PC-9 (cell line): ENCODE measurements around the gene ORAI3. TPM values are rescaled to one million over a fixed set of nuclear protein-coding genes. Genes with fewer than 3 reads are reported as not detected.

ENCODE experiments used
- BruUV-seq: library from RNA; stranded (reverse); fragments of 400-500 nt; replicated peaks from 2 replicates; lab custom pipeline; 2021; lab: Mats Ljungman, UMichigan
- CTCF ChIA-PET: fragments of 300-600 bp; sonication (Branson Sonifier 250); formaldehyde crosslinking; loops from one replicate; lab custom pipeline; 2022; ENCODE audit warnings: antibody characterized with exemption; lab: Charles Lee
- POLR2A ChIA-PET: fragments of 300-600 bp; sonication (Branson Sonifier 250); formaldehyde crosslinking; loops from one replicate; lab custom pipeline; 2022; ENCODE audit warnings: antibody characterized with exemption; ENCODE audit not compliant: unreplicated experiment; lab: Charles Lee
- DNase-seq, 2 experiments: peaks; one replicate each; pipeline versions ENCODE4 v3.0.0 to v3.0.0-alpha.2; 2015 to 2022; ENCODE audit warnings: mixed read lengths in 1 of 2
- H2AFZ ChIP-seq: fragments of 200-600 bp; sonication (generic); 2 replicates; pipeline ENCODE4 v1.8.1; 2017; ENCODE audit warnings: antibody characterized with exemption
- H3F3A ChIP-seq: fragments of 200-600 bp; sonication (generic); 2 replicates; pipeline ENCODE4 v1.8.1; 2017; ENCODE audit warnings: antibody characterized with exemption, mild to moderate bottlenecking, low read depth; ENCODE audit not compliant: insufficient read depth
- H3K27ac ChIP-seq: fragments of 200-600 bp; sonication (generic); 2 replicates; pipeline ENCODE4 v1.6.1; 2016; ENCODE audit warnings: mixed run types
- H3K27me3 ChIP-seq: fragments of 200-600 bp; sonication (generic); 2 replicates; pipeline ENCODE4 v1.6.1; 2016; ENCODE audit warnings: low read depth, mixed run types; ENCODE audit not compliant: insufficient read depth
- H3K36me3 ChIP-seq: fragments of 200-600 bp; sonication (generic); 2 replicates; pipeline ENCODE4 v1.6.1; 2016; ENCODE audit warnings: low read depth, mixed run types
- H3K4me1 ChIP-seq: fragments of 200-600 bp; sonication (generic); replicated peaks from 2 replicates; pipeline ENCODE4 v1.6.1; 2016; ENCODE audit warnings: mixed run types; ENCODE audit not compliant: insufficient read depth
- H3K4me2 ChIP-seq: fragments of 200-600 bp; sonication (generic); 2 replicates; pipeline ENCODE4 v1.6.1; 2017; ENCODE audit warnings: mixed run types
- H3K4me3 ChIP-seq: fragments of 200-600 bp; sonication (generic); 2 replicates; pipeline ENCODE4 v1.6.1; 2016; ENCODE audit warnings: mixed run types
- H3K79me2 ChIP-seq: fragments of 200-600 bp; sonication (generic); 2 replicates; pipeline ENCODE4 v1.6.1; 2017; ENCODE audit warnings: low read depth, mixed run types
- H3K9me2 ChIP-seq: fragments of 200-600 bp; sonication (generic); 2 replicates; pipeline ENCODE4 v1.8.1; 2017; ENCODE audit warnings: mild to moderate bottlenecking; ENCODE audit not compliant: insufficient read depth
- H3K9me3 ChIP-seq: fragments of 200-600 bp; sonication (generic); 2 replicates; pipeline ENCODE4 v1.8.1; 2016; ENCODE audit warnings: low read depth; ENCODE audit not compliant: insufficient read depth
- H4K20me1 ChIP-seq: fragments of 200-600 bp; sonication (generic); 2 replicates; pipeline ENCODE4 v1.8.1; 2017; ENCODE audit not compliant: insufficient read depth
- CTCF ChIP-seq: fragments of 200-600 bp; sonication (generic); conservative IDR thresholded peaks from 2 replicates; pipeline ENCODE4 v1.6.1; 2017; ENCODE audit warnings: mixed run types, antibody characterized with exemption, mild to moderate bottlenecking, moderate library complexity
- EZH2 ChIP-seq: fragments of 200-600 bp; sonication (generic); IDR thresholded peaks from 2 replicates; pipeline ENCODE4 v1.8.0; 2017; ENCODE audit warnings: antibody characterized with exemption, low read depth
- intact Hi-C: fragments of 100-400 bp; cut with micrococcal nuclease; formaldehyde crosslinking; loops from one replicate; pipeline ENCODE4 v1.10.0; 2022; ENCODE audit not compliant: unreplicated experiment
- total RNA-seq: library from RNA; stranded (reverse); gene quantifications from 2 replicates; pipeline ENCODE4 v1.2.3, GENCODE V29; 2021

The ORAI3 gene
- total RNA-seq, 1 experiment from 2014 or later, result 43.5 TPM

GRCh38 chr16:30980434-30980833 lies 31.6 kb downstream of the ORAI3 start:
- DNase-seq, result peak in 1 of 2 experiments; percentile 18
- intact Hi-C loops, result no loop called here
- Histone ChIP-seq H3K79me2 (no peaks in the 10 kb centered on the region), H2AFZ (no peak overlapping the region), H3K9me3 (no peaks in the 10 kb centered on the region), H3K36me3 (peaks cover 7% of the 10 kb centered on the region; the same call in 1 of the 2 replicates), H4K20me1 (peaks cover 11% of the 10 kb centered on the region), H3K27me3 (no peaks in the 10 kb centered on the region), H3F3A (peaks cover 25% of the 10 kb centered on the region; the same call in 1 of the 2 replicates), H3K9me2 (no peaks in the 10 kb centered on the region), H3K4me2 (no peak overlapping the region), H3K4me3 (no peak overlapping the region), H3K4me1 (no peaks in the 10 kb centered on the region; the same call in 1 of the 2 replicates), H3K27ac (no peak overlapping the region)
- no TSS peak for BruUV-seq
- ChIA-PET POLR2A (no interaction called here), CTCF (no interaction called here)
- no peak for TF ChIP-seq CTCF
- TF ChIP-seq EZH2, result no peak

GRCh38 chr16:30980959-30981358 lies 32.1 kb downstream of the ORAI3 start:
- H3K36me3 ChIP-seq, result peaks cover 7% of the 10 kb centered on the region; the same call in 1 of the 2 replicates
- H3K4me1 ChIP-seq, result no peaks in the 10 kb centered on the region; the same call in 1 of the 2 replicates
- peak in 1 of 2 experiments; percentile 9 for DNase-seq
- intact Hi-C loops, result no loop called here
- peaks cover 25% of the 10 kb centered on the region; the same call in 1 of the 2 replicates for H3F3A ChIP-seq
- H3K4me3 ChIP-seq, result no peak overlapping the region
- no peak overlapping the region for H3K27ac ChIP-seq
- no peaks in the 10 kb centered on the region for H3K27me3 ChIP-seq
- POLR2A ChIA-PET, result no interaction called here
- no peak overlapping the region for H3K4me2 ChIP-seq
- no peaks in the 10 kb centered on the region for H3K9me3 ChIP-seq
- no peaks in the 10 kb centered on the region for H3K79me2 ChIP-seq
- no TSS peak for BruUV-seq
- H3K9me2 ChIP-seq, result no peaks in the 10 kb centered on the region
- CTCF ChIA-PET, result no interaction called here
- no peak overlapping the region for H2AFZ ChIP-seq
- TF ChIP-seq EZH2, result no peak
- no peak for TF ChIP-seq CTCF
- H4K20me1 ChIP-seq, result peaks cover 7% of the 10 kb centered on the region

- Histone ChIP-seq H3K27ac (no peak overlapping the region), H3K9me3 (no peaks in the 10 kb centered on the region), H3K79me2 (no peaks in the 10 kb centered on the region), H3K36me3 (peaks cover 7% of the 10 kb centered on the region; the same call in 1 of the 2 replicates), H4K20me1 (peaks cover 7% of the 10 kb centered on the region), H3K27me3 (no peaks in the 10 kb centered on the region), H3K4me3 (no peak overlapping the region), H3K9me2 (no peaks in the 10 kb centered on the region), H2AFZ (no peak overlapping the region), H3K4me2 (no peak overlapping the region), H3K4me1 (no peaks in the 10 kb centered on the region; the same call in 1 of the 2 replicates), H3F3A (peaks cover 25% of the 10 kb centered on the region; the same call in 1 of the 2 replicates)
- intact Hi-C loops, result no loop called here
- TF ChIP-seq CTCF (no peak), EZH2 (no peak)
- no TSS peak for BruUV-seq
- POLR2A ChIA-PET, result interaction anchor here (0.5 to 0.8 kb wide), 3 partner anchors 27 to 477 kb away, joined by 3 to 10 read pairs (median 6); partner anchors contain the start of gene ARMC5
- CTCF ChIA-PET, result interaction anchor here (0.6 to 1.0 kb wide), 2 partner anchors 294 to 461 kb away, joined by 4 read pairs; no protein-coding TSS in a partner anchor
- DNase-seq, result peak in 1 of 2 experiments; percentile 26
These were observed 33.9 kb downstream of the ORAI3 start for GRCh38 chr16:30982548-30983288.
